HG02981 (cell line): ENCODE measurements around the gene NOTCH2.
"Not testable (repeated sequence)": the region's sequence is repeated elsewhere in the genome, so short reads cannot be mapped to it uniquely, and the experiment has no call there.

Experiments
- ATAC-seq: cut with Tn5 transposase; IDR thresholded peaks from one replicate; pipeline ENCODE4 v1.9.1; 2021; ENCODE audit warnings: mild to moderate bottlenecking, moderate library complexity; ENCODE audit not compliant: unreplicated experiment

Gene NOTCH2

GRCh38 chr1:120069920-120070214 lies 405 bp upstream of the NOTCH2 start:
- ATAC-seq = not testable (repeated sequence)

- ATAC-seq = not testable (repeated sequence)
These were observed 787 bp downstream of the NOTCH2 start for GRCh38 chr1:120068683-120069066.

DNA sequence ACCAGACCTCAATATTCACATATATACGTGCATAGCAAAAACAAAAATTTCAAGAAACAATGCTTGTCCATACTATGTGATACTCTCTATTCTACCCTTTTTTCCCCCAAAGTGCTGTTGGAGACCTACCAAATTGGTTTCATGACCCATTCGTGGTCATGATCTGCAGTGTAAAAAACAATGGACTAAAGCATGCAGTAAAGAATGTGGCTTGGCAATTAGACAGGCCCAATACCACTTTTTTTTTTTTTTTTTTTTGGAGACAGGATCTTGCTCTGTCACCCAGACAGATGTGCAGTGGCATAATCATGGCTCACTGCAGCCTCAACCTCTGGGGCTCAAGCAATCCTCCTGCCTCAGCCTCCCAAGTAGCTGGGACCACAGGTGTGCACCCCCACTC lies 21.3 kb downstream of the NOTCH2 start:
- not testable (repeated sequence) for ATAC-seq

GRCh38 chr1:120041771-120042170 lies 27.7 kb downstream of the NOTCH2 start:
- not testable (repeated sequence) for ATAC-seq

DNA sequence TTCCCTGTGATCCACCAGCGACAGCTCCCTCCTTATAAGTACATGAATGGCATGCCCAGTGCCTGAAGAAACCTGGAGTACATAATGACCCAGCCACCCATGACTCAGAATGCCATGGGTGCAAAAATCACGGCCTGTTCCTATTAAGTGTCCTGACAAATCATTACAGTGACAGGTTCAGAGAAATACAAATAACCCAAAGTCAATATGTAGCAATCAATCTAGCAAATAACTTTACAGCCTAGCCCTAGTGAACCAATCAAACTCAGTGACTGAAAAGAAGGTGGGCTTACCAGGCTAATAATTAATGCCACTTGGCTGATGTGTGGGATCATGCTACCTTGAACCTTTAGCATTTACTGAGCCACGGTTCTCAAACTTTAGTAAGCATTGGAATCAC lies 37.2 kb downstream of the NOTCH2 start:
- ATAC-seq = not testable (repeated sequence)

- ATAC-seq = not testable (repeated sequence)
These were observed 45.7 kb downstream of the NOTCH2 start for GRCh38 chr1:120023791-120024190.

GRCh38 chr1:120014978-120015377 lies 54.5 kb downstream of the NOTCH2 start:
- ATAC-seq = not testable (repeated sequence)

DNA sequence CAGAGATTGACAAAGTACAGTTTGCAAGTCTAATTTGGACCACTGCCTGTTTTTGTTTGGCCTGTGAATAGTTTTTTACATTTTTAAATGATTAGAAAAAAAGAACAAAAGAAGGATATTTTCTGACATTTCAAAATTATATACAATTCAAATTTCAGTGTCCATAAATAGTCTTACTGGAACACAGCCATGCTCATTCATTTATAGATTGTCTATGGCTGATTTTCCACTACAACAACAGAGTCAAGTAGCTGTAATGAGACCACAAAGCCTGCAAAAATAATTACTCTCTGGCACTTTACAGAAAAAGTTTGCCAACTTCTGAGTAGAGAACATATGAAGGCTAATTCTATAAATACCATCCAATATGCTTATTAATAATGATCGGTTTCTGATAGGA lies 61.1 kb downstream of the NOTCH2 start:
- not testable (repeated sequence) for ATAC-seq

- ATAC-seq = not testable (repeated sequence)
These were observed 61.6 kb downstream of the NOTCH2 start for GRCh38 chr1:120007850-120008249.

- not testable (repeated sequence) for ATAC-seq
These were observed 68.4 kb downstream of the NOTCH2 start for GRCh38 chr1:120001035-120001434.

DNA sequence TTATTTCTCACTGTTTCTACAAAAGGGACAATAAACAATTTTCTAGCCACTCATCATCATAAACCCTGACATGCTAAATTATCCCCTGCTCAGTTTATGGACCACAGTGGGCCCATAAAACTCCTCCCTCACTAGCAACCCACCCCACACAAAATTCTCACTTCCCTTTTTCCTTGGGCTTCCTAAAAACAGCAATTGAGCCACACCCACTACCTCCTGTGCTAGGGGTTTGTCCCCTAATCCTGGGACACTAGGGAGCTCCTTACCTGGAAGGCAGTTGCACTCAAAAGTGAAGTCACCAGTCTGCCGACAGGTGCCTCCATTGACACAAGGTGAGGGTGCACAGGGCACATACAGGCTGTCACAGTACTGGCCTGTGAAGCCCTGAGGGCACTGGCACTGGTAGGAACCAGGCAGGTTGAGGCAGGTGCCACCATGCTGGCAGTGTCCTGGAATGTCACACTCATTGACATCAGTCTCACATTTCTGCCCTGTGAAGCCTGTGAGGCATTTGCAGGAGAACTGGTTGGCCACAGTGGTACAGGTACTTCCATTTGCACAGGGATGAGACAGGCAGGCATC lies 72.6 kb downstream of the NOTCH2 start:
- ATAC-seq = not testable (repeated sequence)

DNA sequence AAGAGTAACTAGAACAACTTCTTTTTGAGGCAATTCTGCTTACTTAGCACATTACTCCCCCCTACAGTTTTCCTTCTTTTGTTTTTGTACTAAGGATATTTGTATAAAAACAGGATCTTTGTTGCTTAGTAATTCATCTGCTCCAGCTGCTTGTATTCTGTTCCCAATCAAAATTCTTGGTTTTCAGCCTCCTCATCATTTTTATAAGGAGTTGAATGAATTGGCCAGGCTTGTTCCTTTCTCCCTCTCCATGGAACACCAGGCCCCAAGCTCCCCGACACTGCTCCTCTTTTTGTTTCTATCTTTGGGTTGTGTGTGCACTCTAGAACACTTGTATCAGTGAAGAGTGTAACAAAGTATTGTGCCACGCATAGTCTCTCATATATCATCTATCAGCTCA lies 73.5 kb downstream of the NOTCH2 start:
- ATAC-seq = not testable (repeated sequence)

DNA sequence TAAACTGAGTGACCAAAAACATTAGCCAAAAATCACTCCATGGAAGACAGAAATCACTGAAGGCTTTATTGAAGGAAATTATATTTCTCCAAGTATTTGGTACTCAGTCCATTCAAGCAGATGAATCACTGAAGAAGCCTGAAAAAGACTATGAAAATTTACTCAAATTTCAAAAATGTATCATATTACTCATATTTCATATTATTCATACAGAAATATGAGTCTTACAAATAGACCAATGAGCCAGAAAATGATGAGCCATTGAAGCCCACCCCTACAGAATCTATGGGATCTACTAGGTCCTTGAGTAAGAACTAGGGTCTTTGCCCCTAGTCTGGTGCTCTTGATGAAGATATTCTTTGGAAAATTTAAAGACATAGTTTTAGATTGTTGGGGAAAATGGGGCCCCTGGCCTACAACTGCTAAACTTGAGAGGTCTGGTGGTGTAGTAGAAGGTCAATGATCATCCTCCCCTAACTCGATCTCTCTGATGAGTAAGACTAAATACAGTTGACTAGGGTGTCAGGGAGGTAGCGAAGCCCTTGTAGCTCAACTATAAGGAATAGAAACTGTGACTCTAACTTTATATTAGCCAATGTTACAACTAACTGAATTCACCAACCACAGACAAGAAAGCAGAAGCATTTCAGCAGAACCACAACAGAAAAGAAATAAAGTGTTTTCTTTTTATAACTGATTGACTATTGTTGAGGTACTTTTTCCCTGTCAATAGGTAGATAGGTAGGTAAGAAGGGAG lies 81.0 kb downstream of the NOTCH2 start:
- peak; percentile 43 for ATAC-seq

DNA sequence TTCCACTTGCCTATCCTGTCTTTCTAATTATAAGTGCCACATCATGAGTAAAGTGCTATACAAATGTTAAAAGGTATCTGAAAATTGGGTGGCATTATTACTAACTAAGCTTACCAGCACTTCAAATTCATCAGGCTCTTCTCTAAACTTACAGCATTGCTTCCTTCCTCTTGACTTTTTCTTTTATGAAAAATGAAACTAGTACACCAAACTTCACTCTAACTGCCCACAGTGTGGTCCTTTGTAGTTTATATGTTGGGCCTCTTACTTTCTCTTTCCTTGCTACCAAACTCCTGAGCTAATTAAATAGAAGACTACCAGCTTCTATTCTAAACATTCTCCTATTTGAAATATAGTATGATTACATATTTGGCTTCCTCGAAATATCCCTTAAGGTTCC lies 81.8 kb downstream of the NOTCH2 start:
- no peak for ATAC-seq

GRCh38 chr1:119987112-119987511 lies 82.3 kb downstream of the NOTCH2 start:
- no peak for ATAC-seq

GRCh38 chr1:119986007-119986497 lies 83.4 kb downstream of the NOTCH2 start:
- no peak for ATAC-seq

DNA sequence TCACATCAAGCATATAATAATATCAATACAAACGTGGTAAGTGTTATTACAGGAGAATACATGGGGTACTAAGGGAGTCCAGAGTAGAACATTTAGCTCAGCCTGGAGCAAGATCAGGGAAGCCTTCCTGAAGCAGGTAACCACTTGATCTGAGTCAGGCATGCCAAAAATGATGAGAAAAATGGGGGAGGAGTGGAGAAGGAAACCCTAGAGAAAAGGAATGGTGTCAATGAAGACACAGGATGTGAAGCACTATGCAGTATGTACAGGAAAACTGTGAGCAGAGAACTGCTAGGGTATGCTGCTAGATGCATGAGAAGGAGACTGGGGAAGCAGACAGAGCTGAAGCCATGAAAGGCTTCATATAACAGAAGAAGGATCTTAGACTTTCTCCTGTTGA lies 84.7 kb downstream of the NOTCH2 start:
- ATAC-seq = no peak

DNA sequence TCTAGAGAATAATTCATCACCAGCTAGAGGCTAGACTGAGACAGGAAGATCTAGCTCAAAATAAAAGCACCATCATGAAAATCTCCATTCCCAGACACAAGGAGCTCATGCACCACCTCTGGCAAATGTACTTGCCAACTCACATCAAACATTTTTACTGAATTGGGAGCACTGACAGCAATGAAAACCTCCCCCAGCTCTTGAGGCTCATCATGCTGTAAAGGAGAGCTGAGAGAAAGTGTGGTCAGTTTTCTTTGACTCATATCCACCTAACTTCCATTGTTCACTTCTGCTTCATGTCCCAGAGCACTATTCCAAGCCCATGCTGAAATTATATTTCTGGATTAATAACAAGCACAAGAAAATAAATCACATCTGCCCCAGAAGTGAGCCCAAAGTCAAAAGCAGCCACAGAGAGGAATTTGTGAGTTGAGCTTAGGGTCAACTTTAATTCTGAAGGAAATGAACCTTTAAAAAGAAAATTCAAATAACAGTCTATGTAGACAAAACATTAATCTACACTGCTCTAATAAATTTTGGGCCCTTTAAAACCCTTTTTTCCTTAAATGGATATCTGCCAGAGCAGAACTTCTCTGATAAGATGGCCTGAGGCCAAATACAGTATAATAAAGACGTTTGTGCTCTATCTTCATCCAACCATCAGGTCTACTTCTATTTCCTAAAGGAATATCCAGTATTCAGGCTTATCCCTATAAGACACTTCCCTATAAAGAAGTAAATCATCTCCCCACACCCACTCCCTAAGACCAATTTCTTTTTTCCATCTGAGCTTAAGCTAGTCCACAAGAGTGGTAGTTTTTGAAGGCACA lies 87.3 kb downstream of the NOTCH2 start:
- ATAC-seq = no peak

GRCh38 chr1:119981496-119981895 lies 88.0 kb downstream of the NOTCH2 start:
- no peak for ATAC-seq

GRCh38 chr1:119978018-119978505 lies 91.4 kb downstream of the NOTCH2 start:
- ATAC-seq = no peak

GRCh38 chr1:119977113-119977736 lies 92.2 kb downstream of the NOTCH2 start:
- ATAC-seq = not testable (repeated sequence)
